ENCODE results near the gene MYO1D.
"Not testable (repeated sequence)": the region's sequence is repeated elsewhere in the genome, so short reads cannot be mapped to it uniquely, and the experiment has no call there.

GRCh38 chr17:32886951-32887350 lies 10.0 kb upstream of the MYO1D start:
- not testable (repeated sequence) for TF ChIP-seq EZH2 (IDR thresholded peaks at IDR 0.05; ENCODE audit: insufficient read depth, low read length); CTCF (IDR thresholded peaks at IDR 0.05; ENCODE audit: insufficient read depth, low read depth, low read length)
